ENCODE results near the gene EDN2.

DNA sequence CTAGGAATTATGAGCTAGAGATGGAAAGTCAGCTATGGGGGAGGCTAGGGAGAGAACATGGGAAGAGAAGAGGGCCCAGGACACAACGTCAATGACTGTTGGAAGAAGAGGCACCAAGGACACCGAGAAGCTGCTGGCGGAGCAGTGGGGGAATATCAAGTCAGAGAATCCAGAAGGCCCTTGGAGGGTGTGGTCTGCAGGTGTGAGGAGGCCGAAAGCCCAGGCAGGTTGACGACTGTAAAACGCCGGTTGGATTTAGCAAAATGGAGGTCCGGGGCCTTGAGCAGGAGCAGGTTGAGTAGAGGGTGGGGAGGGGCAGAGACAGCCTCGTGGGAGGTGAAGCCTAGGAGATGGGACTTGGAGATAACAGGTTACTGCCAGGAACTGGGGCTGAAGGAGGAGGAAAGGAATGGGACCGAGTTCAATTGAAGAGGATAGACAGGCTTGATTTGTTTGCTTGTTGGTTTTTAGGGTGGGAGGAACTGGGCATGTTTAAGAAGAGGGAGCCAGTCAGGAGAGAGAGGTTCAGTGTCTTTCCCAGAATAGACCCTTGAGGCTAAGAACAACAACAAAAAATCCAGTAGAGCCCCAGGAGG, 35.1 kb downstream of the EDN2 start:
- no peak for TF ChIP-seq POU2F2 (IDR thresholded peaks at IDR 0.05; ENCODE audit: low read depth, low read length)
- TF ChIP-seq POLR2A (IDR thresholded peaks at IDR 0.05; ENCODE audit: low read depth, low read length): no peak
- TF ChIP-seq POLR2AphosphoS5 (IDR thresholded peaks at IDR 0.05; ENCODE audit: low read depth, low read length): no peak

Data from GM12891 (cell line).